Measurements from ENCODE around the gene ESR1.
"Not testable (repeated sequence)": the region's sequence is repeated elsewhere in the genome, so short reads cannot be mapped to it uniquely, and the experiment has no call there.

The ESR1 gene

GRCh38 chr6:152055517-152055916 is 248.0 kb downstream of the ESR1 start:
- Mint-ChIP-seq H3K27ac (ENCODE audit: low read depth) (no peak overlapping the region), H3K36me3 (ENCODE audit: insufficient read depth) (no peaks in the 10 kb centered on the region), H3K27me3 (peaks cover 8% of the 10 kb centered on the region), H3K4me1 (no peaks in the 10 kb centered on the region), H3K4me3 (no peak overlapping the region), H3K9me3 (no peaks in the 10 kb centered on the region)
- DNase-seq (ENCODE audit: low spot score in 2 of 2) (no peak), ATAC-seq (replicated peaks; ENCODE audit: extremely low read depth, poor library complexity, severe bottlenecking) (no peak)

GRCh38 chr6:152057832-152058498 is 250.5 kb downstream of the ESR1 start:
- H3K9me3 Mint-ChIP-seq, result no peaks in the 10 kb centered on the region

DNA sequence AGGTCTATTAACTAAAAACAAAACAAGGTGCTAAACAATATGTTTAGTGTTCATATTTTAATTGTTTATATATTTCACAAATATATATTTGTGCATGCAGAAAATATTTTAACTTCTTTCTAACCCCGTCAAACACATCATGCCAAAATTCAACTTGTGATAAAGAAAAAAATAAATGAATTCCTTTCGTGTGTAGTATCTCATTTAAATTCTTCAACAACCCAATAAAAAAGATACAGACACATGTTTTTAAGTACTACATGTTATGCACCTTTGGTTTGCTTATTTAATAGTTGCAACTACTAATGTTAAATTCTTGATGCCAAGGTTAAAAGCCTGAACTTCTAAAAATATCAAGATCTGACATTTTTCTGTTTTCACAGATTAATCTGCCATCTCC is 252.4 kb downstream of the ESR1 start:
- peaks cover 9% of the 10 kb centered on the region for H3K27me3 Mint-ChIP-seq
- H3K27ac Mint-ChIP-seq (ENCODE audit: low read depth), result no peak overlapping the region
- H3K4me3 Mint-ChIP-seq, result no peak overlapping the region

More at GRCh38 chr6:152057832-152058498, 250.5 kb downstream of the ESR1 start:
- no peak for ATAC-seq (replicated peaks; ENCODE audit: extremely low read depth, poor library complexity, severe bottlenecking)
- no peaks in the 10 kb centered on the region for H3K4me1 Mint-ChIP-seq
- no peak overlapping the region for H3K4me3 Mint-ChIP-seq
- no peak for DNase-seq (ENCODE audit: low spot score in 2 of 2)
- H3K27ac Mint-ChIP-seq (ENCODE audit: low read depth), result no peak overlapping the region
- no peaks in the 10 kb centered on the region for H3K36me3 Mint-ChIP-seq (ENCODE audit: insufficient read depth)
- peaks cover 9% of the 10 kb centered on the region for H3K27me3 Mint-ChIP-seq

DNA sequence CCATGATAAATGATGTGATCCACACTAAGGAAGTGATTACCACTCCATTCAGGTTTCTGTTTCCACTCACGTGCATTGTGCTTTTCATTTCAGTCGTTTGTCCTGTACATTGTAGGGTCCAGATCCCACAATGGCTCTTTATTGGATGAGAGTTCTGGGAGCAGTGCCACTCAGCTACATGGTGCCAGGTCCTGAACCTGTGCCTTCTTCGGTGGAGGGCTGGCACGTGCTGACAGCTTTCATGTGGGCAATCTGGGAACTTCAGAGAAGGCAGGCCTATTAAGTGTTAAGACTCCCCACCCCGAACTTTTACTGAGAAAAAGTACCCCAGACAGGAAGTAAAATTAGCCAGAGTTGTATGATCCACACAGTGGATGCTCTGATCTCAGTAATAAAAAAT is 255.0 kb downstream of the ESR1 start:
- H3K4me3 Mint-ChIP-seq, result no peak overlapping the region
- H3K27ac Mint-ChIP-seq (ENCODE audit: low read depth), result no peak overlapping the region
- no peak for ATAC-seq (replicated peaks; ENCODE audit: extremely low read depth, poor library complexity, severe bottlenecking)

More for the DNA sequence above, 252.4 kb downstream of the ESR1 start:
- no peaks in the 10 kb centered on the region for H3K9me3 Mint-ChIP-seq
- ATAC-seq (replicated peaks; ENCODE audit: extremely low read depth, poor library complexity, severe bottlenecking) (no peak), DNase-seq (ENCODE audit: low spot score in 2 of 2) (no peak)
- no peaks in the 10 kb centered on the region for H3K36me3 Mint-ChIP-seq (ENCODE audit: insufficient read depth)
- no peaks in the 10 kb centered on the region for H3K4me1 Mint-ChIP-seq

DNA sequence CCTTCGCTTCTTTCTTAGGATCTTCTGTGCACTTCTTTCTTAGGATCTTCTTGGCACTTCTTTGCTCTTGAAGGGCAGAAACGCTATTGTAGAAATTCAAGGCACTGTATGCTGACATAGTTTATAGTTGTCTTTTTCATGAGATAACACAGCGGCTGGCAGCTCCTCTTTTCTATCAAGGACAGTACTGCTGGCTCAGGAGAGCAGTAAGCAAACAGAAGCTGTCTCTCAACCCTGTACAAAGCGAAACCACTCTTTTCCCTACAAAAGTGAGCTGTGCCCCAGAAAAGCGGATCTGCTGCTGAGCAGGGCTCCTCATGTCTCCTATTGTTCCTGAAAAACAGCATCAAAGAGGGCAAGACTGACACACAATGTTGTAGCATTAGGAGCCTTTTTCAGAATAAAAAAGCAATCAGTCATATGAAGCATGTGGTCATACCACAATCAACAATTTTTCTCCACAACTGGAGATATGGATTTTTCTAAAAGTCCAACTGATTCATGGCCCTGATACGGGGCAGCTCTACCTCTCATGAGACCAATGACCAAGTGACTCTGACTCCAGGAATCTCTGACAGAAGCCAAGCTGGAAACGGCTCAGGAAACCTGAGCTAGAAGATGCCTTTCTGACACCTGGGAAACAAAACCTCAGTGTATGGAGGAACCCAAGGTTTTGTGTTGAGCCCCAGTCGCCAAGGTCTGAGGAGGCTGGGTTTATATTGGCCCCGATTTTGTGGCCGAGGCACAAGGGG is 255.9 kb downstream of the ESR1 start:
- Mint-ChIP-seq H3K4me3 (no peak overlapping the region), H3K27ac (ENCODE audit: low read depth) (no peak overlapping the region), H3K9me3 (no peaks in the 10 kb centered on the region), H3K36me3 (ENCODE audit: insufficient read depth) (no peaks in the 10 kb centered on the region), H3K27me3 (peaks cover 9% of the 10 kb centered on the region), H3K4me1 (no peaks in the 10 kb centered on the region)
- DNase-seq (ENCODE audit: low spot score in 2 of 2) (no peak), ATAC-seq (replicated peaks; ENCODE audit: extremely low read depth, poor library complexity, severe bottlenecking) (no peak)

More for the DNA sequence above, 255.0 kb downstream of the ESR1 start:
- Mint-ChIP-seq H3K9me3 (no peaks in the 10 kb centered on the region), H3K4me1 (no peaks in the 10 kb centered on the region), H3K36me3 (ENCODE audit: insufficient read depth) (no peaks in the 10 kb centered on the region), H3K27me3 (peaks cover 9% of the 10 kb centered on the region)
- no peak for DNase-seq (ENCODE audit: low spot score in 2 of 2)

DNA sequence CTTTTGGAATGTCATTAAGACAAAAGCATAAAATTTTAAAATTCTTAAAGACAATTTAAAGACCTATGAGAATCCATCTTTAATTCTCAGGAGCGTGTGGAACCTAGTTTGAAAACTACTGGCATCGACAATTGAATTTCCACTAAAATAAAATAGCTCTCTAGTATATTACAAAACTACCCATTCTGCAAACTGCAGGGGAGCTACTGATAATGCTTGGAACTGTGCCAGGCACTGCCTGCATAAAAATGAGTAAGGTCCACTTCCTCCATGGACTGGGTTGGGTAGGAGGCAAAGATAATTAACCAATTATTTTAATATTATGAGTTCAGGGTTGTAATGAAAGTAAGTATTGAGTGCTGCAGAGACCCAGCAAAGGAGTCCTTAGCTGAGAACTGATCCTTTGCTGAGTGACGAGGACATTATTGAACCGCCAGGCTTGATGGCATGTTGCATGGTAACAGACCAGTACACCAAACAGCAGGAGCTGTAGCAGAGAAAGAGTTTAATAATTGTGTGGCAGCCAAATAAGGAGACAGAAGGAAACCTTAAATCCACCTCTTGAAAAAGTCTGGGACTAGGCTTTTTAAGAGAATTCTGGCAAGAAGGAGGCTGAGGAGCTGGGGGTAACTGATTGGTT is 261.3 kb downstream of the ESR1 start:
- Mint-ChIP-seq H3K4me3 (no peak overlapping the region), H3K4me1 (no peaks in the 10 kb centered on the region), H3K27ac (ENCODE audit: low read depth) (no peak overlapping the region), H3K9me3 (no peaks in the 10 kb centered on the region), H3K27me3 (peaks cover 22% of the 10 kb centered on the region), H3K36me3 (ENCODE audit: insufficient read depth) (no peaks in the 10 kb centered on the region)
- DNase-seq (ENCODE audit: low spot score in 2 of 2) (no peak), ATAC-seq (replicated peaks; ENCODE audit: extremely low read depth, poor library complexity, severe bottlenecking) (no peak)

- H3K4me3 Mint-ChIP-seq, result no peak overlapping the region
- no peaks in the 10 kb centered on the region for H3K4me1 Mint-ChIP-seq
- H3K36me3 Mint-ChIP-seq (ENCODE audit: insufficient read depth), result no peaks in the 10 kb centered on the region
- peaks cover 40% of the 10 kb centered on the region for H3K27me3 Mint-ChIP-seq
- H3K9me3 Mint-ChIP-seq, result peaks cover 11% of the 10 kb centered on the region
- H3K27ac Mint-ChIP-seq (ENCODE audit: low read depth), result no peak overlapping the region
- DNase-seq (ENCODE audit: low spot score in 2 of 2) (no peak), ATAC-seq (replicated peaks; ENCODE audit: extremely low read depth, poor library complexity, severe bottlenecking) (no peak)
These were observed 263.1 kb downstream of the ESR1 start for GRCh38 chr6:152070556-152070955.

- DNase-seq (ENCODE audit: low spot score in 2 of 2), result no peak
- no peak for ATAC-seq (replicated peaks; ENCODE audit: extremely low read depth, poor library complexity, severe bottlenecking)
These were observed 263.8 kb downstream of the ESR1 start for GRCh38 chr6:152071318-152071717.

GRCh38 chr6:152071843-152072242 is 264.4 kb downstream of the ESR1 start:
- DNase-seq (ENCODE audit: low spot score in 2 of 2), result no peak
- H3K9me3 Mint-ChIP-seq, result peaks cover 18% of the 10 kb centered on the region
- no peak for ATAC-seq (replicated peaks; ENCODE audit: extremely low read depth, poor library complexity, severe bottlenecking)
- no peaks in the 10 kb centered on the region for H3K36me3 Mint-ChIP-seq (ENCODE audit: insufficient read depth)
- H3K4me1 Mint-ChIP-seq, result no peaks in the 10 kb centered on the region
- no peak overlapping the region for H3K4me3 Mint-ChIP-seq
- H3K27ac Mint-ChIP-seq (ENCODE audit: low read depth), result no peak overlapping the region
- H3K27me3 Mint-ChIP-seq, result peaks cover 53% of the 10 kb centered on the region

More at GRCh38 chr6:152071318-152071717, 263.8 kb downstream of the ESR1 start:
- Mint-ChIP-seq H3K9me3 (peaks cover 15% of the 10 kb centered on the region), H3K27ac (ENCODE audit: low read depth) (no peak overlapping the region), H3K4me3 (no peak overlapping the region), H3K27me3 (peaks cover 48% of the 10 kb centered on the region), H3K36me3 (ENCODE audit: insufficient read depth) (no peaks in the 10 kb centered on the region), H3K4me1 (no peaks in the 10 kb centered on the region)

- H3K4me1 Mint-ChIP-seq; ATAC-seq (replicated peaks; ENCODE audit: extremely low read depth, poor library complexity, severe bottlenecking); H3K27ac Mint-ChIP-seq (ENCODE audit: low read depth); H3K4me3 Mint-ChIP-seq; DNase-seq (ENCODE audit: low spot score in 2 of 2); H3K36me3 Mint-ChIP-seq (ENCODE audit: insufficient read depth): not testable (repeated sequence)
- peaks cover 66% of the 10 kb centered on the region for H3K27me3 Mint-ChIP-seq
- H3K9me3 Mint-ChIP-seq, result peaks cover 18% of the 10 kb centered on the region
These were observed 268.8 kb downstream of the ESR1 start for GRCh38 chr6:152076242-152076641.

DNA sequence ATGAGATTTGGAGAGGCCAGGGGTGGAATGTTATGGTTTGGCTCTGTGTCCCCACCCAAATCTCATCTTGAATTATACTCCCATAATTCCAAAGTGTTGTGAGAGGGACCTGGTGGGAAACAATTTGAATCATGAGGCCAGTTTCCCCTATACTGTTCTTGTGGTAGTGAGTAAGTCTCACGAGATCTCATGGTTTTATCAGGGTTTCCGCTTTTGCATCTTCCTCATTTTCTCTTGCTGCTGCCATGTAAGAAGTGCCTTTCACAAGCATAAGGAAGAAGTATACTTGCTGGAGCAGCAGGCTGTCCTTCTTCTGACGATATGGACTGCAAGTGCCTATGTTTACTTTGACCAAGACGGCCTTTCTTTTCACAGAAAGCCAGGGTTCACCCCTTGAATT is 270.5 kb downstream of the ESR1 start:
- Mint-ChIP-seq H3K4me3 (no peak overlapping the region), H3K36me3 (ENCODE audit: insufficient read depth) (no peaks in the 10 kb centered on the region), H3K27ac (ENCODE audit: low read depth) (no peak overlapping the region), H3K9me3 (peaks cover 18% of the 10 kb centered on the region), H3K27me3 (peaks cover 78% of the 10 kb centered on the region), H3K4me1 (no peaks in the 10 kb centered on the region)
- DNase-seq (ENCODE audit: low spot score in 2 of 2) (no peak), ATAC-seq (replicated peaks; ENCODE audit: extremely low read depth, poor library complexity, severe bottlenecking) (no peak)

GRCh38 chr6:152078804-152079203 is 271.3 kb downstream of the ESR1 start:
- ATAC-seq (replicated peaks; ENCODE audit: extremely low read depth, poor library complexity, severe bottlenecking) (no peak), DNase-seq (ENCODE audit: low spot score in 2 of 2) (no peak)
- peaks cover 18% of the 10 kb centered on the region for H3K9me3 Mint-ChIP-seq
- peaks cover 76% of the 10 kb centered on the region for H3K27me3 Mint-ChIP-seq
- no peak overlapping the region for H3K4me3 Mint-ChIP-seq
- no peaks in the 10 kb centered on the region for H3K36me3 Mint-ChIP-seq (ENCODE audit: insufficient read depth)
- H3K27ac Mint-ChIP-seq (ENCODE audit: low read depth), result no peak overlapping the region
- H3K4me1 Mint-ChIP-seq, result no peaks in the 10 kb centered on the region

All from central memory CD8-positive, alpha-beta T cell (primary cell).